GM19025 (cell line): ENCODE data around the gene IGSF21.

Source experiments
- ATAC-seq: cut with Tn5 transposase; IDR thresholded peaks from one replicate; pipeline ENCODE4 v1.9.1; 2021; ENCODE audit warnings: mild to moderate bottlenecking, low read depth, moderate library complexity; ENCODE audit not compliant: unreplicated experiment

IGSF21 gene

GRCh38 chr1:18201997-18202719, 94.6 kb downstream of the IGSF21 start:
- no peak for ATAC-seq

GRCh38 chr1:18203645-18204044, 96.0 kb downstream of the IGSF21 start:
- no peak for ATAC-seq

- ATAC-seq: no peak
These were observed 97.0 kb downstream of the IGSF21 start for GRCh38 chr1:18204575-18204974.

GRCh38 chr1:18205319-18205718, 97.7 kb downstream of the IGSF21 start:
- ATAC-seq: no peak

GRCh38 chr1:18211764-18212163, 104.2 kb downstream of the IGSF21 start:
- ATAC-seq: no peak

- ATAC-seq: no peak
These were observed 109.9 kb downstream of the IGSF21 start for GRCh38 chr1:18217398-18218043.

GRCh38 chr1:18229625-18230024, 122.0 kb downstream of the IGSF21 start:
- no peak for ATAC-seq

- ATAC-seq: no peak
These were observed 122.7 kb downstream of the IGSF21 start for GRCh38 chr1:18230321-18230720.

- no peak for ATAC-seq
These were observed 123.2 kb downstream of the IGSF21 start for GRCh38 chr1:18230840-18231239.

- ATAC-seq: no peak
These were observed 124.5 kb downstream of the IGSF21 start for GRCh38 chr1:18232052-18232451.

- no peak for ATAC-seq
These were observed 125.7 kb downstream of the IGSF21 start for GRCh38 chr1:18233176-18233864.

- ATAC-seq: no peak
These were observed 127.2 kb downstream of the IGSF21 start for GRCh38 chr1:18234790-18235242.

GRCh38 chr1:18237371-18237770, 129.8 kb downstream of the IGSF21 start:
- no peak for ATAC-seq

- ATAC-seq: no peak
These were observed 130.6 kb downstream of the IGSF21 start for GRCh38 chr1:18238190-18238589.

- no peak for ATAC-seq
These were observed 132.1 kb downstream of the IGSF21 start for GRCh38 chr1:18239671-18240070.

- ATAC-seq: no peak
These were observed 133.3 kb downstream of the IGSF21 start for GRCh38 chr1:18240906-18241305.

- no peak for ATAC-seq
These were observed 134.3 kb downstream of the IGSF21 start for GRCh38 chr1:18241891-18242290.

GRCh38 chr1:18243503-18244175, 136.0 kb downstream of the IGSF21 start:
- no peak for ATAC-seq

- ATAC-seq: no peak
These were observed 137.2 kb downstream of the IGSF21 start for GRCh38 chr1:18244762-18245161.

GRCh38 chr1:18245647-18246046, 138.0 kb downstream of the IGSF21 start:
- ATAC-seq: no peak

- no peak for ATAC-seq
These were observed 138.9 kb downstream of the IGSF21 start for GRCh38 chr1:18246543-18246942.
